Activated effector memory CD4-positive, alpha-beta T cell treated with Interleukin-2 at 50 U/mL for 16 hours (primary cell): ENCODE results near the gene TMEM119.
"Not testable (repeated sequence)": the region's sequence is repeated elsewhere in the genome, so short reads cannot be mapped to it uniquely, and the experiment has no call there.

Source experiments
- DNase-seq: peaks from one replicate; pipeline ENCODE4 v3.0.0-alpha.2; 2020

The TMEM119 gene

DNA sequence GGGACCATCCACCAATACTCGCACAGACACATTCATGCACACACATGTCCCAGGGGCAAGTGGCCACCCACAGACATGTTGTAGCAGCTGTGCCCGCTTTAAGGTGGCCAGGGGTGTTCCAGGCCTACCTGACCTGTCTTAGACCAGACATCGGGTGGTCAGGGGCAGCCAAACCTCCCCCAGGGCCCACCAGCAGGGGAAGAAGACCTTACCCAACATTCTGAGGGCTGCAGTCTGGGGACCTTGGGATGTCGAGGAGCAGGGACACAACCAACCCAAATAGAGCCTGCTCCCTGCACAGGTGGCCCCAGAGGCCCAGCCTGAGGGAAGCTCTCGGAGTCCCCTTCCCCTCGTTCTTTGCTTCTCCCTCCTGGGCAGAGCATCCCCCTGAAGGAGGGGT lies 1.7 kb upstream of the TMEM119 start:
- DNase-seq: no peak

DNA sequence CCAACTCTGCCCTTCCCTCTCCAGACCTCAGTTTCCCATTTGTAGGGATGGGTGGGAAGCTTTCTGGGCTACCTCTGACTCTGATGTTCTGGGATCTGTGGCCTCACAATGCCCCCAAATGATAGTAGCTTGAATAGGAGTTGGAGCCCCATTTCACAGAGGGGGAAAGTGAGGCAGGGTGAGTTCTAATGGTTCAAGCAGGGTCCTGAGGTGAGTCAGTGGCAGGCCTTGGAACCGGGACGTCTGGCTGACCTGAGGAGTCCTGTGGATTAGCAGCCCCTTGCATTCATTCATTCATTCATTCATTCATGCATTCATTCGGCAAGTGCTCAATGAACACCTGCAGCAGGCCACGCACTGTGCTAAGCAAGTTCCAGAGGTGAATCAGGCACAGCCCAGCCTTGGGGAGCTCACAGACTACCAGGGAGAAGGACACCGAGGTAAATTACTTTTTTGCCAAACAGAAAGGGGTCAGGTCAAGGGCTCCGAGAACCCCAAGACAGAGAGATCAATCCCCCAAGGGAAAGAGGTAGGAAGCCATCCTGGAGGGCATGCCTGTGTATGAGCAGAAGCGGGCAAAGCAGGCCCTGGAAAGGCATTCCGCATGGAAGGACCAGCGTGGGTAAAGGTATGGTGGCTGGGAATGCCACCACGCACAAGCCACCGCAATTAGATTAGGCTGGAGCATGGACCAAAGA lies 818 bp upstream of the TMEM119 start:
- no peak for DNase-seq

DNA sequence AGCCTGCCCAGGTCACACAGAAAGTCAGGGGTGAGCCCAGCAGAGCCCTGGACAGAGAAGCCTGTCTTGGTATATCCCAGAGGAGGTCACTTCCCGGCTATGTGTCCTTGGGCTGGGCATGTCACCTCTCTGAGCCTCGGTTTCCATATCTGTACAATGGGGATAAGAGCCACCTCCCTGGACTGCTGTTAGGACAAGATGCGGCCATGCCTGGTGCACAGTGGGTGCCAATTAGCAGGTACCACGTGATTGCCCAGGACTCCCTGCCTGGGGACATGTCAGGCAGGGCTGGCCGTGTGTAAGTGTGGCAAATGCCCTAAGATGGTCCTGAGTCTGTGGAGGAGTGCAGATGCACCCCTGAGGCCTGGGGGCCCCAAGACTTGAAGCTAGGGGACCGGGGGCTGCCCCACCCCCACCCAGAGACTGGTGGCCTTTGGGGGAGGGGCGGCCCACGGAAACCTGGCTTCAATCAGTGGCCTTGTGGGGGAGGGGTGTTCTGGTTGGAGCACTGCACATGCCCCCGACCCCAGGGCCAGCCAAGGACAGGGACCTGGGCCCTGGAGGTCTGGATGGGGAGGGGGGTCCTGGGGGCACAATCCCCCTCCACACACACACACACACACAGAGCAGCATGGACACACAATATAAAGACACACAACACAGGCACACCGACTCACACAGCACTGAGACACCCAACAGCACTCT lies 878 bp downstream of the TMEM119 start:
- no peak for DNase-seq

DNA sequence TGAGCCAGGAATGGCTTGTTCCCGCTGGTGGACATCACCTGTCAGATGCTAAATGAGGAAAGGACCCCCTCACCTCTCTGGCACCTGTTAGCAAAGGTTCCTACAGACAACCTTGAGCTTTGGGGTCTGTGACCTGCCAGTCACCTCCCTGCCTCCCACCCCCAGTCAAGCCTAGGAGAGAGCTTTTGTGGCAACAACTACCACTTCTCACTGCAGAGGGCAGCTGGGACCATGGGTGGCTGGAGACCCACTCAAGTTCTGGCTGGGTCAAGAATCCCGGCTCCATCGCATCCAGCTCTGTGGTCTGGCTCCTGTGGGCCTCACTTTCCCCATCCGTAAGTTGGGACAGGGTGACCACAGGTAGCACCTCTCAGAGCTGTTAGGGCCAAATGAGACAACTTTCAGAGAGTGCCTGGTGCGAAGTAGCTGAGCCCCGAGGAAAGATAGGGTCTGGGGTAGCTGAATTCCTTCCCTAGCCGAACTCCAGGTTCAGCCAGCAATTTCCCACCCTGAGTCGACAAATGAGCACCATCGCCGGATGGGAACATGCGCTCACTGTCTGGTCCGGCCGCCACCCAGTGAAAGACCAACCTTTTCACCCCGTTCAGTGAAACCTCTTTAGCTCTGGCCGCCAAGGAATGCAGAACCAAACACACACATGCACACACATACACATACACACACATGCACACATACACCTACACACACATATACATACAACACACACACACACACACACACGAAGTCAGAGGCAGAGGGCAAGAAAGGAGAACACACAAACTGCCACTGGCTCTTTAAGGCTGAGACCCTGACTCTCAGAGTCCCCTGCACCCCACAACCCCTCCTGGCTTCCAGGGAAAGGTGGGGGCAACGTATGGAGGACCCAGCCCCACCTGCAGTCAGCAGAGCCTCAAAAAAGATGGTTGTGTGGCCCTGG lies 1.9 kb downstream of the TMEM119 start:
- DNase-seq: no peak

DNA sequence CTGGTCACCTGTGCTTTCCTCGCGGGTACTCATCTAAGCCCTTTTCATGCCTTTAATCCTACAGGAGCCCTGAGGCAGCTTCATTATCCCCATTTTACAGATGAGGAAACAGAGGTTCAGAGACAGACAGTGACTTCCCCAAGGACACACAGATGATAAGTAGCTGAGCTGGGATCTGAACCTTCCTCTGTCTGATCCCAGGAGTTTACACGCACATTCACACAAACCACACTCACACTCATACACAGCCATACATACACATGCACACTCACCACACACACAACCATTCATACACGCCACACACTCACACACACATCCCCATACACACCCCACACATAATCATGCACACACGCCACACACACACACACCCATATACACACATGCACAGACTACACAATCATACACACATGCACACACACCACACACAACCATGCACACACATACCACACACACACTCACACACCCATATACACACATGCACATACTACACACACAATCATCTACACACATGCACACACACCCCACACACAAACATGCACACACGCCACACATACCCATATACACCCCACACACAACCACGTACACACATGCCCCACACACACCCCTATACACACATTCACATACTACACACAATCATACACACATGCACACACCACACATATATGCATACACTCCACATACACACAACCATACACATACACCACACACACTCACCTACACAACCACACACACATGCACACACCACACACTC lies 2.7 kb downstream of the TMEM119 start:
- no peak for DNase-seq

DNA sequence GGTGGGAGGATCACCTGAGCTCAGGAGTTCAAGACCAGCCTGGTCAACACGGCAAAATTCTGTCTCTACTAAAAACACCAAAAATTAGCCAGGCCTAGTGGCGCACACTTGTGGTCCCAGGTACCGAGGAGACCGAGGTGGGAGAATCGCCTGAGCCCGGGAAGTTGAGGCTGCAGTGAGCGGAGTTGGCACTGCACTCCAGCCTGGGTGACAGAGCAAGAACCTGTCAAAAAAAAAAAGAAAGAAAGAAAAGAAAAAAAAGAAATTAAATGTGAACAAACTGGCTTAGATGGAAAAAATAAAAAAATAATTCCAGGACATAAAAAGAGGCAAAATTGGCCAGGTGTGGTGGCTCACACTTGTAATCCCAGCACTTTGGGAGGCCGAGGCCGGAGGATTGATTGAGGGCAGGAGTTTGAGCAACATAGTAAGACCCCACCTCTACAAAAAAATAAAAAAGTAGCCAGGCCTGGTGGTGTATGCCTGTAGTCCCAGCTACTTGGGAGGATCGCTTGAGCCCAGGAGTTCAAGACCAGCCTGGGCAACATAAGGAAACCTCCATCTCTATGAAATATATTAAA lies 3.5 kb downstream of the TMEM119 start:
- no peak for DNase-seq

DNA sequence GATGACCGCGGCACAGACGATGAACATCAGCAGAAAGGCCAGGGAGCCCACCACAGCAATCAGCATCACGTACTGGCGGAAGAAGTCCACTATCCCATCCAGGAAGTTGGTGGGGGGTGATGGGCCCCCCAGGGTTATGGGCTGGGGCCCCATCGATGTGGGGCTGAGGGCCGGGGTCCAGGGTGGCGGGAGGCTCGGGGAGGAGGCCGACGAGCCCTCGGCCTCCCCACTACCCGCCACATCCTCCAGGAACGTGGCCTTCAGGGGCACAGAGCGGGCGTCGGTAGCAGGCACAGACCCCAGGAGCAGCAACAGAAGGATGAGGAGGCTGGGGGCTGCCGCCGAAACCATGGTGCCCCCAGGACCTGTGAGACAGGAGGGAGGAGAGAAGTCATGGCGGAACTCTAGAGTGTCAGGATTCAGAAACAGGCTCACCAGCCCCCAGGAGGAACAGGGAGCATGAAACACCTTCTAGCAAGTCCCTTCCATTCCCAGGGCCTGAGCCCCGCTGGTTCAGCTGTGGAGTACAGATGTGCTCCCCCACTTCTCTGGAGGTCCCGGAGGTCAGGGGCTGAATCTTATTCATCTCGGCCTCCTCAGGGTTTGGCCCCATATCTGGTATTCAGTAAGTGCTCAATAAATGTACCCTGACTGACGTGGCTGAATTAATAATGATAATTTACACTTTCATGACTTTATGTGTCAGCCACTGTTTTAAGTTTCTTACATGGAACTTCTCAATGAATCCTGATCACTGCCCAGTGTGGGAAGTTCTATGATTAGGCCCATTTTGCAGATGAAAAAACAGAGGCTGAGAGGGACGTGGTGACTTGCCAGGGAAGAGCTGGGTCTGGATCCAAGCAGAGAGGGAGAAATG lies 5.6 kb downstream of the TMEM119 start:
- DNase-seq: no peak

DNA sequence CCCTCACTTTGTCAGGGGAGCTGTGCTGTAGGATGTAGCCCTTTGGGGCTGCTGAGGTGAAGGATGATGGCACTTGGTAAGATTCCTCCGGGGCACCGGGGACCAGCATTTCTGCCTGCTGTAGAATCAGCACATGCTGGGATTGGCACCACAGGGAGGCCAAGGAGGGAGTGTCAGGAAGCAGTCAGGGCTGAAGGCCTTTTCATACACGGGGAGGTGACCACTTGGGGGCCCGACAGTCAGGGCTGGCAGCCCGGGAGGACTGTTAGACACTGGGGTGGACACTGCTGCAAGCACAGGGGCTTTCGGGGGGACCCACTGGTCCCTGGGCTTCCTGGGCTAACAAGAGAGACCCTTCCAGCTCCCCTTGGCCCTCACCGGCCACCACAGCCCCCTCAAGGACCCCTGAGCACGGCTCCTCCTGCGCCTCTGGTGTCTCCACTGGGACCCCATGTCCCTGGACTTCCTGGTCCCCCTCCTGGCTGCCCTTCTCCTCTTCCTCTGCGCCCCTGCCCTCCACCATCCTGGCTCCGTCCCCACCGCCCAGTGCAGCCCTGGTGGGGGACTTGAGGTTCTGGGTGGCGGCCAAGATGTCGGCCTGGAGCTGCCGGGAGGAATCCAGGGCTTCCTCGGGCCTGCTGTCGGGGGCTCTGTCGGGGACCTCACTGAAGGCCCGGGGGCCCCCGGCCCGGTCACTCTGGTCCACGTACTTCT lies 6.5 kb downstream of the TMEM119 start:
- no peak for DNase-seq

DNA sequence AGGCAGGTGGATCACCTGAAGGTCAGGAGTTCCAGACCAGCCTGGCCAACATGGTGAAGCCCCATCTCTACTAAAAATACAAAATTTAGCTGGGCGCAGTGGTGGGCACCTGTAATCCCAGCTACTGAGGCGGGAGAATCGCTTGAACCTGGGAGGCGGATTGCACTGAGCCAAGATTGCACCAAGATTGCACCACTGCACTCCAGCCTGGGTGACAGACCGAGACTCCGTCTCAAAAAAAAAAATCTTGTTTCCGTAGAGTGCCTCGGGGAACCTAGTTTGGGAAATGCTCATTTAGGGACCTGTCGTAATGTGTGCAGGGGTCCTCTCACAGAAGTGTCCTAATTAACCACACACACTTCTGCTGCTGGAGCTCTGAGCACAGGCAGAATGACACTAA lies 7.4 kb downstream of the TMEM119 start:
- not testable (repeated sequence) for DNase-seq

DNA sequence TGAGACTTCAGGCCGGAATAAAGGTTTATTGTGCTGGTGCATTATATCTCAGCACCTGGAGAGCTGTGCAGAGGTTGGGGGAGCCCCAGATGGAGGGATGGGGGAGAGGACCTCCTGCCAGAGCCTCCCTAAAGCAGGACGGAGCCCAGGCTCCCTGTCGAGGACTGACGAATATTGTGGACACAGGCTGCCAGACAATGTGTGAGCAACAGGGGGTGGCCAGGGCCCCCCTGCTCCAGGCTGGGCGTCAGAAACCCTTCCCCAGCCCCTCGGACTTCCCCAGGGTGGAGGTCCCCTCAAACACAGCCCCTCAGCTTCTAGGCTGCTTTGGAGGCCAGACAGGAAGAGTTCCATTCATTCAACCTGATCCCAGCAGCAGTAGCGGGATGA lies 8.0 kb downstream of the TMEM119 start:
- DNase-seq: no peak

DNA sequence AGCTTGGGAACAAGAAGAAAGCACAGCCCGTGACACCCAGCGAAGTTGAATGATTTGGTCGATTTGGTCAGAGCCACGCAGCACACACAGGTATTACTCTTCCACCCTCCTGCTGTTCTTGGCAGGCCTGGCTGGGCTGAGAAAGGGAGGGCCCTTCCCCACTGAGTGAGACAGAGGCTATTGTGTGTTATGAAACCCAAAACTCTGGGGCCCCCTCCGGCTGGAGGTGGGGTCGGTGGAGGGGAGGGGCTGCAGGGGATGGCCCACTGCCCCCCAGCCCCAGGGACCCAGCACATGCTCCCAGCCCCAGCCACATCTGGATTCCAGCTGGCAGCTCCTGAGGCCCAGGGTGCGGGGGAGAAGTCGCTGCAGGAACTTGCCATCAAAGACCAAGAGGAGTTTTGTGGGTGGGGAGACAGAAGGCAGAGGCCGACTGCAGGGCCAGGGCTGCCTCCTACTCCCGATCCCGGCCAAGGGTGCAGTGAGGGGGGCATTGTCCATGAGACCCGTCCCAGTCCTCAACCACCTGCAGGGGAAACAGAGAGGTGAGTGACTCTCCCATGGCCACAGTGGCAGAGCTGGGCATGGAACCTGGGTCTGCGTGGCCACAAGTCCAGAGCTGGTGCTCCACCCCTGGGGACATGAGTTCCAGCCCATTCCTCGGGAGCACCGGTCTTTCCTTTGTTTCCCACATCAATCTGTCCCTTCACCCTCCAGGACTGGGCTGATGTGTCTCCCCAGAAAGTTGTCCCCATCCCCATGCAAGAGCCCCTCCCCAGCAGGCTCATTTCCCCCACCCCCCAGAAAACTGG lies 8.7 kb downstream of the TMEM119 start:
- no peak for DNase-seq

DNA sequence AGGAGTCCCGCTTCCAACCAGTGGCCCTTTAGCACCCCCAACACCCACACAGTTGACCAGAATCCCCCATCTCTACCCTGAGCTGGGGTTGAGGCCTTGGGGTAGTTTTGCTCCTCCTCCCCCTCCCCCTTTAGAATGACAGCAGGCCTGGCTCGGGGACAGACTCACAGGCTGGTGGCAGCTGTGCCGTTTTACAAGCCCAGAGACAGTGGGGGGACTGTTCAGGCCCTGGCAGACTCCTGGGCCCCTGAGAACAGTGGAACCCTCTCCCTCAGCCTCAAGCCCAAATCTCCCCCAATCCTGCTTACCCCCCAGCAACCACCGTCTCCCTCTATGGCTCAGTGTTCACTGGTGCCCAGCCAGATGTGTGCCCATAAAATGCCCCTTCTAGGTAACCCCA lies 10.1 kb downstream of the TMEM119 start:
- no peak for DNase-seq

DNA sequence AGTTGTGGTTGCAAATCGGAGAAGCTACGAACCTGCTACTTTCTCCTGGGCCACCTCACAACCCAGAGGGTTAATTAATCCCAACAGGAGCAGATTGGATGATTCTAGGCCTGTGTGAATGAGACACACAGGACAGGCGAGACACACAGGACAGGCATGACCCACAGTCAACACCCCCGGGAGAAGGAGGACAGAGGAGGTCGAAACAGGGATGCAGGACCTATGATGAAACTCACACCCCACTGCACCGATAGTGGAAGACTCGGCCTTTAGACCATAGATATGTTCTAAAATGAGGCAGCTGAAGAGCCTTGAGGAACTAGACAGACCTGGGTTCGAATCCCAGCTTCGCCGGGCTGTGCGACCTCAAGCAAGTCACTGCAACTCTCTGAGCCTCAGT lies 11.6 kb downstream of the TMEM119 start:
- no peak for DNase-seq

DNA sequence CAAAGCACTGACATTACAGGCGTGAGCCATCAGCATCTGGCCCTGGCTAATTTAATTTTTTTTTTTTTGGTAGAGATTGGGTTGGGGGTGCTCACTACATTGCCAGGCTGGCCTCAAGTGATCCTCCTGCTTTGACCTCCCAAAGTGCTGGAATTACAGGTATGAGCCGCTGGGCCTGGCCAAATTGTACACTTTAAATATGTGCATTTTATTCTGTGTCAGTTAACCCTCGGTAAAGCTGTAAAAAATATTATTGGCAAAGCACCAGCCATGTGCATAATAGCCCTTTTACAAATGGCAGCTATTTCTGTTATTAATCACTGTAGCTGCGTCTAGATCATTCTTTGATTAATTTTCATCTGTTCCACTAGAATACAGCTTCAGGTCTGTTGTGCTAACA lies 12.0 kb downstream of the TMEM119 start:
- no peak for DNase-seq

DNA sequence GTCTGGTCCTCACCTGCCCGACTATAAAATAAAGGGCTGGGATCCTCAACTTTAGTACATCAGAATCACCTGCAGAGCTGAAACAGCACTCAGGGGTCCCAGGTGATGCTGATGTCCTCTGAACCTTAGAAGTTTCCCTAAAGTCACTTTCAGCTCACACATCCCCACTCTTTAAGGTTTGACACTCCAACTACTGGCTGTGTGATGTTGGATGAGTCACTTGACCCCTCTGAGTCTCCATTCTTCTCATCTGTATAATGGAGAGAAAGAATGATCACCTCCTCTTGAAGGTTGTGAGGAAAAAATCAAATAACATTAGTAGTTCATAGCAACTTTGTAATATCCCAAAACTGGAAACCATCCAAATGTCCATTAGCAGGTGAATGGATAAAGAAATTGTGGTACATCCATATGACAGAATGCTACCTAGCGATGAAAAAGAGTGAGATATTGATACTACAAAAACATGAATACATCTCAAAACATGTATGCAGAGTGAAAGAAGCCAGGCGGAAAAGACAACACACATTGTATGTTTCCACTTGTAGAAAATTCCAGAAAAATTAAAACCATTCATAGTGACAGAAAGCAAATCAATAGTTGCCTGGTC lies 13.3 kb downstream of the TMEM119 start:
- DNase-seq: no peak

DNA sequence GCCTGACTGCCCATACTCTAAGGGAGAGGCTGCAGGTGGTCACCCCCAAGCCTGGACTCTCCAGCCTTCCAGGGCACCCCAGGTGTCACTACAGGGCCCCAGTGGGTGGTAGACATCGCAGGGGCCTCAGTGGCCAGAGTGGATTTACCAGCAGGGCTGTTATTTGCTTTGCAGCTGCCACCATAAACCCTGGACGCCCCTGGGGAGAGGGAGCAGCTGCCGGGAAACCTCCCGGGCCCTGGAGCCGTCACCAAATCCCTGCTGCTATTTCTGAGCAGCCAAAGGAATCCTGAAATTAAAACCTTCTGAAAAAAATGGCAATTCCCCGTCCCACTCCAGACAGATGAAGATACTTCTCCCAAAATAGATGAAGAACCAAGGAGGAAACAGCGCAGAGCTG lies 13.9 kb downstream of the TMEM119 start:
- no peak for DNase-seq

DNA sequence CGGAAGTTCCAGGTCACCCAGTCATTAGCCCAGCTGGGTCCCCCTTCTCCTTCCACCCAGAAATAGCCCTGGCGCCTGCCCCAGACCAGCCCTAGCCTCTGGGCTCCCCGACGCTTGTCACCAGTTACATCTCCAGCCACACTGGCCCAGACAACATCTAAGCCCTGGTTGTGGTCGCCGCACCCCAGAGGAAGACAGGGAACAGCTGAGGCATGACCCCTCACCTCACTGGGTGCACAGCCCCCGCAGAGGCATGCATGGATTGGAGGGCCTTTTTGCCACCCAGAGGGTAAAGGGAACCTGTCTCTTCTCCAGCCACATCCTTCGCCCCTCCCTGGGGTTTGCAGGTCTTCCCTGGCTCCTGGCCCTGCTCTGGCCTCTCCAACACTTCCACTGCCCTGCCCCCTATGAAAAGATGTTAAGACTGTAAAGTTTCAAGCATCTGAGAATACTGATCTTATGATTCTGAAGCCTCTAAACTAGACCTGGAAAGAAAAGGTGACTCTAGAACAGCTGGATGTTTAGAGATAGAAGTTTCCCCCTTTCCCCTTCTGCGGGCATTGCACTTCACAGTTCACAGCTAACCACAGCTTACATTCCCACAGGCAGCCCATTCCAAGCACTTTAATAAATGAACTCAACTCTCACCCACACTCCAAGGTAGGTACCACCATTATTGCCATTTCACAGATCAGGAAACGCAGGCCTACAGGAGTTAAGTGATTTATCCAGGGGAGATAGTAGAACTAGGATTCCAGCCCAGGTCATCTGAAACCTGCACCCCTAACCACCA lies 14.7 kb downstream of the TMEM119 start:
- DNase-seq: no peak

DNA sequence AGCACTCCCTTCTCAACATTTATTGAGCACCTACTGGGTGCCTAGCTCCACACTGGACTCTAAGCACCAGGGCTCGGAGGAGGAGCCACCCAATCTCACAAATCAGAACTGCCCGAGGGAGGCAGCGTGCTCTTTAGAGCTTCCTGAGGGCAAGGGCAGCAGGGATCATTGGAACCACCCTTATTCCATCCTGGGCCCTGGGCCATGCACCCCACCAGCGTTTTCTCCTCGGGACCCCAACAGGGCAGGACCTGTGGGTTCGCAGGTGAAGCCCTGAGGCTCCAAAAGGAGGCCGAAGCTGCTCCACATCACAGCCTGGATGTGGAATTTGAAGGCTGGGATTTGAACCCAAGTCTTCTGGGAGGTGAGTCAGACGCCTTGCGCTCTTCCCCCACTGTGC lies 15.4 kb downstream of the TMEM119 start:
- no peak for DNase-seq
